Right lobe of liver (tissue), 6 donors: ENCODE results near the gene SACM1L. TPM values are rescaled to one million over a fixed set of nuclear protein-coding genes. Genes with fewer than 3 reads are reported as not detected.

Experiments used
- ATAC-seq, 4 donors: fragments of 200-7000 bp; cut with Tn5 transposase; one replicate each; pipeline ENCODE4 v1.9.1; 2020; ENCODE audit warnings: mild to moderate bottlenecking in 4 of 4, moderate library complexity in 4 of 4
- DNase-seq, 3 donors: peaks; one replicate each; pipeline ENCODE4 v3.0.0-alpha.2; 2020
- H3K27ac ChIP-seq, 3 donors: fragments of 200-600 bp; one replicate each; pipeline ENCODE4 v1.8.0; 2022
- H3K27me3 ChIP-seq, 2 donors: fragments of 200-600 bp; one replicate each; pipeline ENCODE4 v1.8.0; 2022
- H3K36me3 ChIP-seq, 4 donors: fragments of 200-600 bp; sonication (generic) in 1 of 4; one replicate each; pipeline versions ENCODE4 v1.5.1 to v1.8.0; 2017 to 2022; ENCODE audit warnings: control low read depth in 1 of 4
- H3K4me1 ChIP-seq, 4 donors: fragments of 200-600 bp; sonication (generic) in 1 of 4; one replicate each; pipeline versions ENCODE4 v1.5.1 to v1.8.0; 2017 to 2022; ENCODE audit warnings: control low read depth in 1 of 4
- H3K4me3 ChIP-seq, 3 donors: fragments of 200-600 bp; one replicate each; pipeline ENCODE4 v1.8.0; 2022
- H3K9me3 ChIP-seq, 4 donors: fragments of 200-600 bp; sonication (generic) in 1 of 4; one replicate each; pipeline versions ENCODE4 v1.5.1 to v1.8.0; 2017 to 2022; ENCODE audit warnings: control low read depth in 1 of 4
- POLR2A ChIP-seq: fragments of 450-650 bp; IDR thresholded peaks from one replicate; pipeline ENCODE4 v1.6.1; 2017; ENCODE audit warnings: antibody characterized with exemption, mild to moderate bottlenecking
- WGBS: methylation state at CpG from one replicate; pipeline ENCODE4 v1.1.6; 2018; ENCODE audit warnings: low coverage, low lambda C conversion rate; ENCODE audit not compliant: insufficient coverage; ENCODE audit errors: missing lambda C conversion rate; 5-methylcytosine and 5-hydroxymethylcytosine counted together
- intact Hi-C, 2 donors: fragments of 100-400 bp; cut with DNase I; formaldehyde crosslinking; loops; one replicate each; pipeline versions ENCODE4 v1.11.2 to v1.14.1; 2022
- small RNA-seq, 2 experiments: library from RNA; depleted of rRNA; stranded (forward); fragments of <200 nt; gene quantifications; one replicate each; pipeline ENCODE3, GENCODE V24; 2016
- total RNA-seq, 6 experiments: library from RNA; depleted of rRNA in 2 of 6; stranded (reverse); fragments of >200 nt in 2 of 6; fragmentation: NEBNext Ultra II Directional in 3 of 6; extraction: Animal tissue kit (Norgen Biotek cat#: 25700) in 3 of 6; gene quantifications; one replicate each; pipeline versions ENCODE4 v1.1.0 to v1.2.4, GENCODE V29; 2016 to 2023
- TF ChIP-seq, protein P1 (sequence below), 4 donors: fragments of 200-600 bp in 3 of 4; fragments of 450-650 bp in 1 of 4; IDR thresholded peaks; one replicate each; pipeline versions ENCODE4 v1.5.1 to v1.8.0; 2016 to 2022; ENCODE audit warnings: antibody characterized with exemption in 4 of 4, mild to moderate bottlenecking in 2 of 4
- donor health status: DM: no; HTN: yes; CAD: no.
- donor health status: DM: no; HTN: no; CAD: no.
- donor health status: DM: no; HTN: no; CAD: no.
- donor health status: DM: no; HTN: yes; CAD: no.
- donor health status: DM: no; HTN: yes; CAD: no.

The SACM1L gene
- total RNA-seq, 6 experiments from 2014 or later: 16.8 to 23.9 (median 21.5) TPM

- Histone ChIP-seq H3K4me3 (no peak overlapping the region), H3K27ac (no peak overlapping the region), H3K27me3 (peaks cover 12 to 20% of the 10 kb centered on the region in 2 donors), H3K36me3 (no peaks in the 10 kb centered on the region), H3K4me1 (peaks cover 0 to 11% (median 0%) of the 10 kb centered on the region in 4 donors), H3K9me3 (no peaks in the 10 kb centered on the region)
- ATAC-seq (no peak), DNase-seq (no peak)
- TF ChIP-seq, protein P1, sequence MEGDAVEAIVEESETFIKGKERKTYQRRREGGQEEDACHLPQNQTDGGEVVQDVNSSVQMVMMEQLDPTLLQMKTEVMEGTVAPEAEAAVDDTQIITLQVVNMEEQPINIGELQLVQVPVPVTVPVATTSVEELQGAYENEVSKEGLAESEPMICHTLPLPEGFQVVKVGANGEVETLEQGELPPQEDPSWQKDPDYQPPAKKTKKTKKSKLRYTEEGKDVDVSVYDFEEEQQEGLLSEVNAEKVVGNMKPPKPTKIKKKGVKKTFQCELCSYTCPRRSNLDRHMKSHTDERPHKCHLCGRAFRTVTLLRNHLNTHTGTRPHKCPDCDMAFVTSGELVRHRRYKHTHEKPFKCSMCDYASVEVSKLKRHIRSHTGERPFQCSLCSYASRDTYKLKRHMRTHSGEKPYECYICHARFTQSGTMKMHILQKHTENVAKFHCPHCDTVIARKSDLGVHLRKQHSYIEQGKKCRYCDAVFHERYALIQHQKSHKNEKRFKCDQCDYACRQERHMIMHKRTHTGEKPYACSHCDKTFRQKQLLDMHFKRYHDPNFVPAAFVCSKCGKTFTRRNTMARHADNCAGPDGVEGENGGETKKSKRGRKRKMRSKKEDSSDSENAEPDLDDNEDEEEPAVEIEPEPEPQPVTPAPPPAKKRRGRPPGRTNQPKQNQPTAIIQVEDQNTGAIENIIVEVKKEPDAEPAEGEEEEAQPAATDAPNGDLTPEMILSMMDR (IDR thresholded peaks at IDR 0.05): no peak
- no peak for TF ChIP-seq POLR2A
- 58% methylated on average over 6 of the region's 9 CpGs for WGBS
- intact Hi-C loops: no loop called here
Observed at GRCh38 chr3:45793482-45794176, 104.4 kb downstream of the SACM1L start.

DNA sequence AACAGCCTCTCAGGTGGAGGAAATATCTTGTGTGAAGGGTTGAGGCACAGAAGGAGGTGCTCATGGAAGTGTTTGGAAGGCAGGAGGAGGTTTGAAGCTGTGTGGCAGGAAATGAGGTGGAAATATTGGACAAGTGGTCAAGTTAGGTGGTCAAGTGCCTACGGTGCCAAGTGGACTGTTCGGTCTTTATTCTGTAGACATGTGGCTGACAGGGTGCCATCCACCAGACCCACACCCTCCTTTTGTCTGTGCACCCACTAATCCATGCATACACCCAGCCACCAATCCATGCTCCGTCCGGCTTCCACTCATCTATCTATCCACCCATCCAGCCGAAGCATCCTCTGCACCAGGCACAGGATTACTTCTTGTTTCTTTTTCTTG is 105.0 kb downstream of the SACM1L start:
- intact Hi-C loops: no loop called here
- H3K4me3 ChIP-seq: no peak overlapping the region
- peaks cover 12 to 20% of the 10 kb centered on the region in 2 donors for H3K27me3 ChIP-seq
- no peak overlapping the region for H3K27ac ChIP-seq
- TF ChIP-seq, protein P1 (IDR thresholded peaks at IDR 0.05): no peak
- H3K4me1 ChIP-seq: peaks cover 0 to 11% (median 0%) of the 10 kb centered on the region in 4 donors
- no peak for ATAC-seq
- no peaks in the 10 kb centered on the region for H3K9me3 ChIP-seq
- no peaks in the 10 kb centered on the region for H3K36me3 ChIP-seq
- 90% methylated on average over 4 of the region's 5 CpGs for WGBS
- DNase-seq: no peak

DNA sequence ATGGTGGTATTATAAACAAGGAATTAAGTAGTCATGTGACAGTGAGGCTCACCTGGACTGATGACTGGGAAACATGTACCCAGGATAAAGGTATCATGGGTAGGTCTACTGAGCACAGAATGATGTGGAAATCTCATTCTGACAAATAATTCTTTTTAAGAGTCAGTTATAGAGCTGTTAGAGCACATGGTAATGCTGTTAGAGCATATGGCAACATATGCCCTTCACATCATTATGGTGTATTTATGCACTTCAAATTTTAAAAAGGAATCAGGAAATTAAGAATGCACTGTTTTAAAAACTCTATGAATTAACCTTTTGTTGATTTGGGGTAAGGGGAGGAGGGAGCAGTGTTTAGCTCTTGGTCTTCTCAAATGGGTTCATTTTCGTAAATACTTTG is 105.5 kb downstream of the SACM1L start:
- WGBS: 83% methylated on average over 1 of the region's 1 CpG
- H3K9me3 ChIP-seq: no peaks in the 10 kb centered on the region
- no peak overlapping the region for H3K4me3 ChIP-seq
- no peak overlapping the region for H3K27ac ChIP-seq
- H3K36me3 ChIP-seq: no peaks in the 10 kb centered on the region
- TF ChIP-seq, protein P1 (IDR thresholded peaks at IDR 0.05): no peak
- TF ChIP-seq POLR2A: no peak
- DNase-seq: no peak
- H3K27me3 ChIP-seq: peaks cover 12 to 20% of the 10 kb centered on the region in 2 donors
- peaks cover 0 to 11% (median 0%) of the 10 kb centered on the region in 4 donors for H3K4me1 ChIP-seq
- intact Hi-C loops: no loop called here
- ATAC-seq: no peak

Small RNA genes within 50 kb of the gene (small RNA-seq; reads per million reads assigned to genes)
- 0 reads per million in 2 experiments for gene RN7SL145P

Other genes with a start within 250 kb of the SACM1L start
- gene LIMD1, start 94.6 kb upstream of the SACM1L start, total RNA-seq: 10 to 100 TPM; 23.4 to 47.7 (median 31.0) TPM
- gene SLC6A20, start 107.1 kb downstream of the SACM1L start, total RNA-seq: under 1 TPM in 3 of 6 experiments, not detected in 3; 0.07 to 0.21 (median 0.12) TPM
- gene LZTFL1, start 152.7 kb downstream of the SACM1L start, total RNA-seq: 10 to 100 TPM in 1 of 6 experiments, 1 to 10 TPM in 5; 2.6 to 12.8 (median 6.0) TPM
- gene CCR9, start 197.1 kb downstream of the SACM1L start, total RNA-seq: under 1 TPM in 3 of 6 experiments, not detected in 3; 0.07 to 0.09 (median 0.07) TPM